Stimulated activated naive CD8-positive, alpha-beta T cell treated with anti-CD3 and anti-CD28 coated beads, Interleukin-15, Interleukin-2, amounts not matched to agents 100 U/mL and 50 U/mL, for 24 hours (primary cell): ENCODE measurements around the gene ZDHHC1.
"Not testable (repeated sequence)": the region's sequence is repeated elsewhere in the genome, so short reads cannot be mapped to it uniquely, and the experiment has no call there.

Source experiments
- ATAC-seq: fragments of 150-1000 bp; cut with Tn5 transposase; one replicate; pipeline ENCODE4 v1.10.0; 2021
- DNase-seq: peaks from one replicate; pipeline ENCODE4 v3.0.0; 2021

Gene ZDHHC1

DNA sequence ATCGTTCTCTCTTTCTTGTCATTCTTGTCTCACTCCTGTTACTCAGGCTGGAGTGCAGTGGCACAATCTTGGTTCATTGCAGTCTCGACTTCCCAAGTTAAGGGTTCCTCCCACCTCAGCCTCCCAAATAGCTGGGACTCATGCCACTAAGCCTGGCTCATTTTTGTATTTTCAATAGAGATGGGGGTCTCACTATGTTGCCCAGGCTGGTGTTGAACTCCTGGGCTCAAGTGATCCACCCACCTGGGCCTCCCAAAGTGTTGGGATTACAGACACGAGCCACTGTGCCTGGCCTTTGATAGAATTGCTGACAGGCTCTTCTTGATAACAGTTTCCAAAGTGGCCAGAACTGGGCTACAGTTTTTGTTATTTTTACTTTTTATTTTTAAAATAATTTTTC is 55.2 kb downstream of the ZDHHC1 start:
- no peak for ATAC-seq
- DNase-seq: no peak

DNA sequence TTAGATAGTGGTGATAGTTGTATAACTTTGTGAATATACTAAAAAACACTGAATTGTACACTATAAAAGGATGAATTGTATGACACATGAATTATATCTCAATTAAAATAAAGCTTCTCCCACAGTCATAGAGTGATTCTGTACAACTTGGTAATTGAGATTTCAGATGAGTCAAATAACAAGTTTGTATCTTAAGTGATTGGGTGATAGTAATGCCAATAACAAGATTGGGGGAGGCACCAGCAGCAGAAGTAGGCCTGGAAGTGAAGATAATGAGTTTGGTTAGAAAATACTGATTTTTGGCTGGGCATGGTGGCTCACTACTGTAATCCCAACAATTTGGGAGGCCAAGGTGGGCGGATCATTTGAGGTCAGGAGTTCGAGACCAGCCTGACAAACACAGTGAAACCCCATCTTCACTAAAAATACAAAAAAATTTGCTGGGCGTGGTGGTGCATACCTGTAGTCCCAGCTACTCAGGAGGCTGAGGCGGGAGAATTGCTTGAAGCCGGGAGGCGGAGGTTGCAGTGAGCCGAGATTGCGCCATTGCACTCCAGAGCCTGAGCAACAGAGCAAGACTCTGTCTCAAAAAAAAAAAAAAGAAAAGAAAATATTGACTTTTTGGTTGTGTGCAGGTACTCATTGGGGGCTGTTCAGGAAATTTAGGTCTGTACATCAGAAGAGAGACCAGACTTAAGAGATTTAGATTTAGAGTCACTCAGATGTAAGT is 56.6 kb downstream of the ZDHHC1 start:
- not testable (repeated sequence) for DNase-seq, ATAC-seq

DNA sequence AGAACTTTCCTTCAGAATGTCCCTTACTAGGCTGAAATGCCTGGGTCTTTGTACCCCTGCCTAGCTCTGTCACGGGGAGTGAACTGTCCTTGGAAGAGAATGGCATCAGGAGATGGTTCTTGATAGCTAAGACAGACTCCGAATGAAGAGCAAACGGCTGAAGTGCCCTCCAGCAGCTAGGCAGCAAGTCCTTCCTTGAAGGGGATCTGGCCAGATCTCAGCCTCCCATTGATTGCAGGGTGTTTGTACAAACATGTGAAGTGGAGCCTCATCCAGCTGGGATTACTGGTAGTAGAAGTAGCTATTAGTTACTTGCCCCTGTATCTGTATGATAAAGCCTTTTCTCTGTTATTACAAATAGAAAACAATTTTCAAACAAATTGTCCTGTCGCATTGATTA is 58.7 kb downstream of the ZDHHC1 start:
- DNase-seq: no peak
- no peak for ATAC-seq

DNA sequence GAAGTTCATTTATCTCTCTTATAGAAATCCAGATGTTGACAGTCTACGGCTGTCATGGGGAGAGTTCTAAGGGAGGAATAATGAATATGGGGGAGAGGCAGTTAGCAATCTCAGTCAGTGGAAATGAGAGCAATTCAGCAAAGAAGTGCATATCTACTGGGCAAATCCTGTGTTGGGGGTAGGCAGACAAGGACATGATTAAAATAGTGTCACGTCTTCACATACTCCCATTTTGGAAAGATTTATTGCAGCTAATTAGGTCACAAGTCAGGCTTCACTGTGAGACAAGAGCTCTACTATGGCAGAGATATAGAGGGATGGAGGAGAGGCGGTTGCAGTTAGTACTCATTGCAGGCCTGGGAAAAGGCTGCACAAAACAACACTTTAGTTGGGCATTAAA is 59.9 kb downstream of the ZDHHC1 start:
- ATAC-seq: no peak
- DNase-seq: no peak

DNA sequence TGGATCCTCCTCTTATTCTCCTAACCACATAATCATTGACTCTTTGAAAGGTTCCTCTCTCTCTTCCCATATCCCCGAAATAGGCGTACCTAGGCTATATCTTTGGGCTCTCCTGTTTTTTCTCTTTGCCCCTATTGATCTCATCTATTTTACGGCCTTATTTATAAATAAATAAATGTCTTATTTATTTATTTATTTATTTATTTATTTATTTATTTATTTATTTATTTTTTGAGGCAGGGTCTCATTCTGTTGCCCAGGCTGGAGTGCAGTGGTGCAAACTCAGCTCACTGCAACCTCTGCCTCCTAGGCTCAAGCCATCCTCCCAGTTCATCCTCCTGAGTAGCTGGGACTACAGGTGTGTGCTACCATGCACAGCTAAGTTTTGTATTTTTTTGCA is 63.8 kb downstream of the ZDHHC1 start:
- ATAC-seq, DNase-seq: not testable (repeated sequence)

DNA sequence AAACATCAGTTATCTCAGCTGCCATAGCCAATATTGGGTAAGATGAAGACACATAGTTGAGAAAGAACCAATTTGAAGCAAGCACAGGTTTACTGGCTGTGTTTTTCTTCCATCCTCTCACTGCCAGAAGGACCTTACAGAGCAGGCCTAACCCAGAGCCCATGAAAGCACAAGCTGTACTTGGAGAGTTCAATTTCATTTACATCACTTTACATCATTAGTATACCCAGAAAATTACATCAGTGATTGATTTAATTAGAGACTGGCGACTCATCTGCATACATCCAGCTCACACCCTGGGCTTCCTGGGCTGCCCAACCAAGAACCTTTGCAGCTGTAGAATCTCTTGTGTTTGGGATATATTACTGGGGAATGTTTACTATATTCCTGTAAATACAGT is 66.0 kb downstream of the ZDHHC1 start:
- ATAC-seq: no peak
- DNase-seq: no peak

DNA sequence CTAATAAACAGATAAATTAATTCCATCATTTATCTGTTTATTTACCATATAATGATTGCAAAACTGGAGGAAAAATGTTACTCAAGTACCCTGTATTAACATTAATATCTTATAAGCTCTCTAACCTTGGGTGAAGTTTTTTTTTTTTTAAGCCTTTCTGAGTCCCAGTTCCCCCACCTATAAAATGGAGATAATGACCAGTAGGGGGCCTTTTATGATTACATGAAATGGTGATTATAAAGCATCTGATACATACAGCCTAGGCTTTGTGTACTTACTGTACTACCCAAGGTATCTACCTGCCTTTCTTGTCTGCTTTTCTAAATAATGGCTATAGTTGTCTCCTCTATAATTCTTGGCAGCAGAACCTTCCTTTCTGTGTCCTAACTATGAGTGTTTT is 67.1 kb downstream of the ZDHHC1 start:
- DNase-seq (no peak), ATAC-seq (peak; percentile 57)

DNA sequence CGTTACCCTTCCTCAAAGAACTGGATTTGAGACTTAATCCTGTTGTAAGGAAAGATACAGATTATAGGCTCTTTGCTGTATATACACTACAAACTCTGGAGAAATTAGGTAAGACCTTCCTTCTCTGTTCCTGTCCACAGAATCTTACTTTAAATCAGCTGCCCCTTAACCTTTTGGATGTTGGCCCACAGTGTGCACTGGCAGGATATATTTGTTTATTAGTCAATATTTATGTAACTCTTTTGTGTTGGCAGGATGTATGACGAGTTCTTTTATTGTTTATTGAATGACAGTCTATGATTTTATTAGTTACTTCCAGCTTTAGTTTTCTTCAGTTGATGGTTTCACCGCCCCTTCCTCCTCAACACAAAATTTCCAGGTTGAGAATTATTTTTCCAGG is 69.9 kb downstream of the ZDHHC1 start:
- DNase-seq: no peak
- ATAC-seq: no peak

DNA sequence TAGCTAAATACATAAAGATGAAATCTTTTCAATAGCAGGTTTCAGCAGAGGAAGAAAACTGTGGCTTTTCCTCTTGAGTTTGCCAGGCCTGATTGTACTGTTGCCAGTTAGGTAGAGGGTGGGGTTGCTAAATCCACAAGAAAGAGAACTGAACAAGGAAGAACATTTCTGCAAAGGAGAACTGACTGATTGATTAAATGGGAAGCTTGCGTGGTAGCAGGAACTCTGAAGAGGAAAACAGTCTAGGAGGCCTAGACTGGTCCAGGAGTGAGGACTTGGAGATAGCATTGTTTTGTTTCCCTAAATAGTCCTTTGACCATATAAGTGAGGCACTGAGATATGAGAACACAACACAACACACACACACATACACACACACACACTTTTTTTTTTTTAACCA is 70.9 kb downstream of the ZDHHC1 start:
- ATAC-seq (no peak), DNase-seq (no peak)
